HEK293 (cell line): ENCODE results near the gene RPS27.

ENCODE experiments used
- CTCF ChIA-PET: fragments of 350-600 bp; formaldehyde crosslinking; extraction: SDS; loops from one replicate; lab custom pipeline; 2021; ENCODE audit warnings: antibody characterized with exemption; lab: Yijun Ruan, JAX
- POLR2A ChIA-PET: fragments of 300-600 bp; formaldehyde crosslinking; extraction: SDS; loops from one replicate; lab custom pipeline; 2020; ENCODE audit warnings: antibody characterized with exemption, inconsistent platforms; lab: Yijun Ruan, JAX
- H3K27ac ChIP-seq: fragments of 200-500 bp; sonication (Bioruptor generic); 2 replicates; pipeline ENCODE4 v1.5.1; 2014; ENCODE audit warnings: low read depth, low read length, control low read depth, inconsistent platforms; ENCODE audit errors: extremely low read depth
- H3K36me3 ChIP-seq, 2 experiments: fragments of 200-500 bp in 1 of 2; sonication (Bioruptor generic) in 1 of 2; 1 replicate in 1 of 2; 2 replicates in 1 of 2; pipeline ENCODE4 v1.5.1; 2014 to 2017; ENCODE audit warnings: inconsistent platforms in 2 of 2, low read length in 2 of 2; ENCODE audit not compliant: control insufficient read depth in 2 of 2, insufficient read depth in 1 of 2
- H3K4me1 ChIP-seq: fragments of 200-500 bp; sonication (Bioruptor generic); 2 replicates; pipeline ENCODE4 v1.5.1; 2014; ENCODE audit warnings: mild to moderate bottlenecking, low read length, inconsistent platforms; ENCODE audit not compliant: control insufficient read depth, insufficient read depth
- H3K4me3 ChIP-seq: 2 replicates; pipeline ENCODE4 v1.5.1; 2011; ENCODE audit warnings: low read depth, mild to moderate bottlenecking, control low read depth, low read length, moderate library complexity
- H3K9me3 ChIP-seq: fragments of 200-500 bp; sonication (Bioruptor generic); 2 replicates; pipeline ENCODE4 v1.5.1; 2014; ENCODE audit warnings: low read depth, low read length, inconsistent platforms; ENCODE audit not compliant: control insufficient read depth, insufficient read depth
- GFI1B ChIP-seq: fragments of 450-650 bp; formaldehyde crosslinking; IDR thresholded peaks from 2 replicates; pipeline ENCODE4 v1.5.1; 2016; ENCODE audit warnings: missing biosample characterization, missing genetic modification characterization
- HOXD13 ChIP-seq: sonication (generic); formaldehyde crosslinking; IDR thresholded peaks from 2 replicates; pipeline ENCODE4 v1.8.0; 2022; ENCODE audit warnings: missing genetic modification reagents, borderline replicate concordance
- KLF16 ChIP-seq: fragments of 450-650 bp; formaldehyde crosslinking; IDR thresholded peaks from 2 replicates; pipeline ENCODE4 v1.5.1; 2017; ENCODE audit warnings: missing biosample characterization, missing genetic modification characterization
- RBAK ChIP-seq: fragments of 450-650 bp; formaldehyde crosslinking; IDR thresholded peaks from 2 replicates; pipeline ENCODE4 v1.5.1; 2016; ENCODE audit warnings: missing biosample characterization, missing genetic modification characterization
- SCRT2 ChIP-seq: fragments of 450-650 bp; formaldehyde crosslinking; IDR thresholded peaks from 2 replicates; pipeline ENCODE4 v1.5.1; 2016; ENCODE audit warnings: missing biosample characterization, missing genetic modification characterization
- SP7 ChIP-seq: fragments of 450-650 bp; formaldehyde crosslinking; IDR thresholded peaks from 2 replicates; pipeline ENCODE4 v1.5.1; 2016; ENCODE audit warnings: missing biosample characterization, missing genetic modification characterization
- ZBTB48 ChIP-seq: fragments of 450-650 bp; formaldehyde crosslinking; IDR thresholded peaks from 2 replicates; pipeline ENCODE4 v1.5.1; 2016; ENCODE audit warnings: missing biosample characterization, missing genetic modification characterization
- ZFHX2 ChIP-seq: fragments of 450-650 bp; formaldehyde crosslinking; conservative IDR thresholded peaks from 2 replicates; pipeline ENCODE4 v1.5.1; 2016; ENCODE audit warnings: missing biosample characterization, missing genetic modification characterization
- ZIC2 ChIP-seq: fragments of 450-650 bp; formaldehyde crosslinking; IDR thresholded peaks from 2 replicates; pipeline ENCODE4 v1.5.1; 2016; ENCODE audit warnings: missing biosample characterization, missing genetic modification characterization
- ZNF114 ChIP-seq: fragments of 450-650 bp; formaldehyde crosslinking; IDR thresholded peaks from 2 replicates; pipeline ENCODE4 v1.5.0; 2017; ENCODE audit warnings: missing biosample characterization, missing genetic modification characterization
- ZNF341 ChIP-seq: fragments of 450-650 bp; formaldehyde crosslinking; IDR thresholded peaks from 2 replicates; pipeline ENCODE4; 2016; ENCODE audit warnings: low read depth, missing biosample characterization, missing genetic modification characterization
- ZNF366 ChIP-seq: fragments of 450-650 bp; formaldehyde crosslinking; conservative IDR thresholded peaks from 2 replicates; pipeline ENCODE4 v1.5.1; 2016; ENCODE audit warnings: missing biosample characterization, missing genetic modification characterization
- ZNF404 ChIP-seq: fragments of 450-650 bp; formaldehyde crosslinking; IDR thresholded peaks from 2 replicates; pipeline ENCODE4 v1.5.1; 2017; ENCODE audit warnings: missing biosample characterization, missing genetic modification characterization
- TF ChIP-seq, protein P1 (sequence below): fragments of 450-650 bp; formaldehyde crosslinking; conservative IDR thresholded peaks from 2 replicates; pipeline ENCODE4 v1.5.1; 2016; ENCODE audit warnings: low read depth, missing biosample characterization, missing genetic modification characterization
- TF ChIP-seq, protein P2 (sequence below): fragments of 450-650 bp; formaldehyde crosslinking; IDR thresholded peaks from 2 replicates; pipeline ENCODE4 v1.5.1; 2016; ENCODE audit warnings: missing biosample characterization, missing genetic modification characterization
- TF ChIP-seq, protein P3 (sequence below): fragments of 450-650 bp; formaldehyde crosslinking; optimal IDR thresholded peaks from 2 replicates; pipeline ENCODE3; 2016; ENCODE audit warnings: missing biosample characterization, mild to moderate bottlenecking, missing genetic modification characterization
- TF ChIP-seq, protein P4 (sequence below): fragments of 450-650 bp; IDR thresholded peaks from 2 replicates; pipeline ENCODE4 v1.5.1; 2018; ENCODE audit warnings: missing biosample characterization, mild to moderate bottlenecking, missing genetic modification characterization
- TF ChIP-seq, protein P5 (sequence below): fragments of 450-650 bp; formaldehyde crosslinking; IDR thresholded peaks from 2 replicates; pipeline ENCODE4 v1.5.1; 2016; ENCODE audit warnings: missing biosample characterization, missing genetic modification characterization
- TF ChIP-seq, protein P6 (sequence below): fragments of 450-650 bp; formaldehyde crosslinking; IDR thresholded peaks from 2 replicates; pipeline ENCODE4 v1.5.1; 2017; ENCODE audit warnings: missing biosample characterization, mild to moderate bottlenecking, missing genetic modification characterization, moderate library complexity

RPS27 gene

DNA sequence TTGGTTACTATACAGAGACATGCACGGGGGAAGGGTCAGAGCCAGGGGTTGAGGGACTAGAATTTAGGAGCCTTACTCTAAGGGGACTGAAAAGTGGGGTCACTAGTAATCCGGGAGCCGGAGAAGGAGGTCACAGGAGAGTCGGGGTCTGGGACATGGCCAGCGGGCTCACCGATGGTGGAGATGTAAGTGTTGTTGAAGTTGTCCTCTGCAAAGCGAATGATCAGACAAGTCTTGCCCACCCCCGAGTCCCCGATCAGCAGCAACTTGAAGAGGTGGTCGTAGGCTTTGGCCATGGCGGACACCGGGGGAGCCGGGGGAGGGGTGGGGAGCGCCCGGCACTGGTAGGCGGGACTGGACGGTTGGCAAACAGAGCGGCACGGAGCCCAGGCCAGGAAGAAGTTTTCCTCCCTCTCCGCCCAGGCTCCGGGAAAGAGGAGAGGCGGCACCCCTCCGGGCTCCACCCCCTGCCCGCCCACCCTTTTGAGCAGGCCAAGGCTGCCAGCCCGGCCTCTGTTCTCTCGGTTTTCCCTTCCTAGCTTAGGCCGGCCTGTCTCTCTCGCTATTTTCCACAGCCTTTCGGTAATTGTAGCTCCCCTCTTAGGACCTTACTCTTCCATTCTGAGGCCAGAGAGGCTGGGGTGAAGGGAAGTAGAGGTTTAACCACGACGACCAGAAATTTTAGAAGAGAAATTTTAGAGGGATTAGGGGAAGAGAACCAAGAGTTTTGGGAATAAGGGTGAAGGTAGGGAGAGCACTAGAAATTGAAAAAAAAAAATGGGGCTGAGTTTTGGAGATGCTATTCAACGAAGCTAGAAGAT, 4.4 kb upstream of the RPS27 start, which contains the start of gene RAB13 (continued):
- TF ChIP-seq ZFHX2 (tag by site-specific recombination) = peak; percentile 75
- TF ChIP-seq, protein P1, sequence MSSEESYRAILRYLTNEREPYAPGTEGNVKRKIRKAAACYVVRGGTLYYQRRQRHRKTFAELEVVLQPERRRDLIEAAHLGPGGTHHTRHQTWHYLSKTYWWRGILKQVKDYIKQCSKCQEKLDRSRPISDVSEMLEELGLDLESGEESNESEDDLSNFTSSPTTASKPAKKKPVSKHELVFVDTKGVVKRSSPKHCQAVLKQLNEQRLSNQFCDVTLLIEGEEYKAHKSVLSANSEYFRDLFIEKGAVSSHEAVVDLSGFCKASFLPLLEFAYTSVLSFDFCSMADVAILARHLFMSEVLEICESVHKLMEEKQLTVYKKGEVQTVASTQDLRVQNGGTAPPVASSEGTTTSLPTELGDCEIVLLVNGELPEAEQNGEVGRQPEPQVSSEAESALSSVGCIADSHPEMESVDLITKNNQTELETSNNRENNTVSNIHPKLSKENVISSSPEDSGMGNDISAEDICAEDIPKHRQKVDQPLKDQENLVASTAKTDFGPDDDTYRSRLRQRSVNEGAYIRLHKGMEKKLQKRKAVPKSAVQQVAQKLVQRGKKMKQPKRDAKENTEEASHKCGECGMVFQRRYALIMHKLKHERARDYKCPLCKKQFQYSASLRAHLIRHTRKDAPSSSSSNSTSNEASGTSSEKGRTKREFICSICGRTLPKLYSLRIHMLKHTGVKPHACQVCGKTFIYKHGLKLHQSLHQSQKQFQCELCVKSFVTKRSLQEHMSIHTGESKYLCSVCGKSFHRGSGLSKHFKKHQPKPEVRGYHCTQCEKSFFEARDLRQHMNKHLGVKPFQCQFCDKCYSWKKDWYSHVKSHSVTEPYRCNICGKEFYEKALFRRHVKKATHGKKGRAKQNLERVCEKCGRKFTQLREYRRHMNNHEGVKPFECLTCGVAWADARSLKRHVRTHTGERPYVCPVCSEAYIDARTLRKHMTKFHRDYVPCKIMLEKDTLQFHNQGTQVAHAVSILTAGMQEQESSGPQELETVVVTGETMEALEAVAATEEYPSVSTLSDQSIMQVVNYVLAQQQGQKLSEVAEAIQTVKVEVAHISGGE = peak; percentile 28; the same call in 1 of the 2 replicates
- peak; percentile 42; the same call in 1 of the 2 replicates for TF ChIP-seq ZNF341 (tag by site-specific recombination)

DNA sequence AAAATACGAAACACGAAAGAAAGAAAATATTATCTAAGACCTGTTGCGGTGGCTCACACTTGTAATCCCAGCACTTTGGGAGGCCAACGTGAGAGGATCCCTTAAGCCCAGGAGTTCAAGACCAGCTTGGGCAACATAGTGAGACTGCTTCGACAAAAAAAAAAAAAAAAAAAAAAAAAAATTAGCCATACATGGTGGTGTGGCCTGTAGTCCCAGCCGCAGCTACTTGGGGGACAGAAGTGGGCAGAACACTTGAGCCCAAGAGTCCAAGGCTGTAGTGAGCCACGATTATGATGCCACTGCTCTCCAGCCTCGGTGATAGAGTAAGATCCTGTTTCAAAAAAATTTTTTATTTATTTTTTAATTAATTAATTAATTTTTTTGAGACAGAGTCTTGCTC, 2.9 kb upstream of the RPS27 start:
- H3K9me3 ChIP-seq = no peaks in the 10 kb centered on the region
- no peak overlapping the region for H3K4me3 ChIP-seq
- peaks cover 16 to 33% of the 10 kb centered on the region in 2 experiments for H3K36me3 ChIP-seq
- CTCF ChIA-PET = interaction anchor here (0.7 to 4.3 kb wide), 21 partner anchors 9 to 476 kb away, joined by 3 to 46 read pairs (median 10); partner anchors contain the start of genes CREB3L4, JTB, SLC27A3 and SLC39A1
- TF ChIP-seq, protein P2, sequence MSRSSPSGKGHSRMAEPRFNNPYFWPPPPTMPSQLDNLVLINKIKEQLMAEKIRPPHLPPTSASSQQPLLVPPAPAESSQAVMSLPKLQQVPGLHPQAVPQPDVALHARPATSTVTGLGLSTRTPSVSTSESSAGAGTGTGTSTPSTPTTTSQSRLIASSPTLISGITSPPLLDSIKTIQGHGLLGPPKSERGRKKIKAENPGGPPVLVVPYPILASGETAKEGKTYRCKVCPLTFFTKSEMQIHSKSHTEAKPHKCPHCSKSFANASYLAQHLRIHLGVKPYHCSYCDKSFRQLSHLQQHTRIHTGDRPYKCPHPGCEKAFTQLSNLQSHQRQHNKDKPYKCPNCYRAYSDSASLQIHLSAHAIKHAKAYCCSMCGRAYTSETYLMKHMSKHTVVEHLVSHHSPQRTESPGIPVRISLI (tag by site-specific recombination) = peak; percentile 95
- TF ChIP-seq, protein P3, sequence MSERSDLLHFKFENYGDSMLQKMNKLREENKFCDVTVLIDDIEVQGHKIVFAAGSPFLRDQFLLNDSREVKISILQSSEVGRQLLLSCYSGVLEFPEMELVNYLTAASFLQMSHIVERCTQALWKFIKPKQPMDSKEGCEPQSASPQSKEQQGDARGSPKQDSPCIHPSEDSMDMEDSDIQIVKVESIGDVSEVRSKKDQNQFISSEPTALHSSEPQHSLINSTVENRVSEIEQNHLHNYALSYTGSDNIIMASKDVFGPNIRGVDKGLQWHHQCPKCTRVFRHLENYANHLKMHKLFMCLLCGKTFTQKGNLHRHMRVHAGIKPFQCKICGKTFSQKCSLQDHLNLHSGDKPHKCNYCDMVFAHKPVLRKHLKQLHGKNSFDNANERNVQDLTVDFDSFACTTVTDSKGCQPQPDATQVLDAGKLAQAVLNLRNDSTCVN (tag by site-specific recombination) = no peak
- TF ChIP-seq, all 188 proteins: peak for 1
- H3K27ac ChIP-seq = no peak overlapping the region
- POLR2A ChIA-PET = interaction anchor here (0.6 to 6.3 kb wide), 6 partner anchors 10 to 329 kb away, joined by 3 to 114 read pairs (median 8); partner anchors contain the start of genes CREB3L4, JTB and SNAPIN
- H3K4me1 ChIP-seq = peaks cover 8% of the 10 kb centered on the region; the same call in 1 of the 2 replicates

DNA sequence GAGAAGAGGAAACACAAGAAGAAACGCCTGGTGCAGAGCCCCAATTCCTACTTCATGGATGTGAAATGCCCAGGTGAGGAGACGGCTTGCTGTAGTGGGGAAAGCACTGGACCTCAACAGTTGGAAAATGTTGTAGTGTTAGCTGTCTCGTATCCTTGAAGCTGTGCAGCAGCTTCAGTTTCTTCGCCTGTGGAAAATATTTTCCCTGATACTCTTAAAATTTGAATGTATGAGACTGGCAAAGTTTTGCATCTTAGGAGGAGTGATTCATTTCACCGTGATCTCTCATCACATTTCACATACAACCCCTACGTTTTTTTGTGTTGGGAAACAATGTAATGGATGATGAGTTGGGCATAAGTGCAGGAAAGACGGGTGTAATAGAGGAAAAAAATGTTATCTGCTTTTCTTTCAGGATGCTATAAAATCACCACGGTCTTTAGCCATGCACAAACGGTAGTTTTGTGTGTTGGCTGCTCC, 629 bp downstream of the RPS27 start:
- POLR2A ChIA-PET = interaction anchor here (0.6 to 6.3 kb wide), 29 partner anchors 8 to 485 kb away, joined by 3 to 114 read pairs (median 7); partner anchors contain the start of genes ATP8B2, CHTOP, CREB3L4 and CRTC2
- peaks cover 2% of the 10 kb centered on the region; the same call in 1 of the 2 replicates for H3K4me1 ChIP-seq
- peak overlapping the region; percentile 93 for H3K4me3 ChIP-seq
- no peak for TF ChIP-seq ZFHX2 (tag by site-specific recombination)
- TF ChIP-seq SCRT2 = no peak
- no peak for TF ChIP-seq ZNF404 (tag by site-specific recombination)
- TF ChIP-seq, protein P4, sequence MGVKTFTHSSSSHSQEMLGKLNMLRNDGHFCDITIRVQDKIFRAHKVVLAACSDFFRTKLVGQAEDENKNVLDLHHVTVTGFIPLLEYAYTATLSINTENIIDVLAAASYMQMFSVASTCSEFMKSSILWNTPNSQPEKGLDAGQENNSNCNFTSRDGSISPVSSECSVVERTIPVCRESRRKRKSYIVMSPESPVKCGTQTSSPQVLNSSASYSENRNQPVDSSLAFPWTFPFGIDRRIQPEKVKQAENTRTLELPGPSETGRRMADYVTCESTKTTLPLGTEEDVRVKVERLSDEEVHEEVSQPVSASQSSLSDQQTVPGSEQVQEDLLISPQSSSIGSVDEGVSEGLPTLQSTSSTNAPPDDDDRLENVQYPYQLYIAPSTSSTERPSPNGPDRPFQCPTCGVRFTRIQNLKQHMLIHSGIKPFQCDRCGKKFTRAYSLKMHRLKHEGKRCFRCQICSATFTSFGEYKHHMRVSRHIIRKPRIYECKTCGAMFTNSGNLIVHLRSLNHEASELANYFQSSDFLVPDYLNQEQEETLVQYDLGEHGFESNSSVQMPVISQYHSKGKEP = no peak
- no peak for TF ChIP-seq SP7
- TF ChIP-seq ZNF114 = no peak
- no peak for TF ChIP-seq ZNF366 (tag by site-specific recombination)
- TF ChIP-seq GFI1B = no peak
- TF ChIP-seq ZIC2 (tag by site-specific recombination) = no peak
- no peak for TF ChIP-seq KLF16
- TF ChIP-seq, protein P5, sequence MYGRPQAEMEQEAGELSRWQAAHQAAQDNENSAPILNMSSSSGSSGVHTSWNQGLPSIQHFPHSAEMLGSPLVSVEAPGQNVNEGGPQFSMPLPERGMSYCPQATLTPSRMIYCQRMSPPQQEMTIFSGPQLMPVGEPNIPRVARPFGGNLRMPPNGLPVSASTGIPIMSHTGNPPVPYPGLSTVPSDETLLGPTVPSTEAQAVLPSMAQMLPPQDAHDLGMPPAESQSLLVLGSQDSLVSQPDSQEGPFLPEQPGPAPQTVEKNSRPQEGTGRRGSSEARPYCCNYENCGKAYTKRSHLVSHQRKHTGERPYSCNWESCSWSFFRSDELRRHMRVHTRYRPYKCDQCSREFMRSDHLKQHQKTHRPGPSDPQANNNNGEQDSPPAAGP (tag by site-specific recombination) = no peak
- TF ChIP-seq RBAK (tag by site-specific recombination) = no peak
- no peak for TF ChIP-seq HOXD13 (CRISPR knock-in tag)
- TF ChIP-seq, protein P6, sequence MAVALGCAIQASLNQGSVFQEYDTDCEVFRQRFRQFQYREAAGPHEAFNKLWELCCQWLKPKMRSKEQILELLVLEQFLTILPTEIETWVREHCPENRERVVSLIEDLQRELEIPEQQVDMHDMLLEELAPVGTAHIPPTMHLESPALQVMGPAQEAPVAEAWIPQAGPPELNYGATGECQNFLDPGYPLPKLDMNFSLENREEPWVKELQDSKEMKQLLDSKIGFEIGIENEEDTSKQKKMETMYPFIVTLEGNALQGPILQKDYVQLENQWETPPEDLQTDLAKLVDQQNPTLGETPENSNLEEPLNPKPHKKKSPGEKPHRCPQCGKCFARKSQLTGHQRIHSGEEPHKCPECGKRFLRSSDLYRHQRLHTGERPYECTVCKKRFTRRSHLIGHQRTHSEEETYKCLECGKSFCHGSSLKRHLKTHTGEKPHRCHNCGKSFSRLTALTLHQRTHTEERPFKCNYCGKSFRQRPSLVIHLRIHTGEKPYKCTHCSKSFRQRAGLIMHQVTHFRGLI (tag by site-specific recombination) = no peak
- no peak for TF ChIP-seq ZBTB48 (tag by site-specific recombination)
- H3K9me3 ChIP-seq = no peaks in the 10 kb centered on the region
- peaks cover 34 to 45% of the 10 kb centered on the region in 2 experiments for H3K36me3 ChIP-seq
- CTCF ChIA-PET = interaction anchor here (1.3 kb wide), 2 partner anchors 32 to 194 kb away, joined by 3 to 4 read pairs; no protein-coding TSS in a partner anchor
- H3K27ac ChIP-seq = peak overlapping the region; percentile 67
